ENCODE data around the gene NELFA. TPM values are rescaled to one million over a fixed set of nuclear protein-coding genes. Genes with fewer than 3 reads are reported as not detected.

The NELFA gene
- total and polyA plus RNA-seq, 2 of the 13 experiments (the other 11 are each of a cell fraction or from before 2014, with no cell fraction given): 13.3 to 18.5 TPM

DNA sequence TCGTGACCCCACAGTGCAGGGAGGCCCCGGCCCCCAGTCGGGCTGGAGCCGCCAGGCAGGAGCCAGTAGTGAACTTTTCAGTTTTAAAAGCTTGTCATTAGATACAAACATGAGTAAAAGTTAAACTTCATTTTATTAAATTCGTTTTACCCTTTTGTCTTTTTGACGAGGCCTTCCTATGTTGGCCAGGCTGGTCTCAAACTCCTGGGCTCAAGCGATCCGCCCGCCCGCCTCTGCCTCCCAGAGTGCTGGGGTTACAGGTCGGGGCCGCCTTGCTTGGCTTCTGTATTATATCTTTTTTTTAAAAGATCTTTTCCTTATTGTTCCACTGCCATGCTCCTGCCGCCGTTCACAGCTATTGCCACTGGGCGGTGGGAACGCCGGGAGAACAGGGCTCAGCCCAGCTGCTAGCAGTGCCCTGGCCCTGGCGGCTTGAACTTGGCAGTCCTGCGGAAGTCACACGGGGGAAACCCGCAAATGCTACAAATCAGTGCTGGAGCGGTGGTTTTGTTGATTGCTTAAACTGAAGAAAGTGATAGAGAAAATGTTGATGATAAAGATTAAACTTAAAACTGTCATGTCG, 968 bp upstream of the NELFA start (continued):
- TF ChIP-seq ZNF12 (CRISPR knock-in tag; IDR thresholded peaks at IDR 0.05) (no peak), RBAK (CRISPR knock-in tag; IDR thresholded peaks at IDR 0.05) (no peak), FOXA3 (CRISPR knock-in tag; IDR thresholded peaks at IDR 0.05) (no peak), KLF15 (CRISPR knock-in tag; IDR thresholded peaks at IDR 0.05; ENCODE audit: borderline replicate concordance) (no peak), ZNF564 (CRISPR knock-in tag; IDR thresholded peaks at IDR 0.05) (peak; percentile 46), RCOR2 (CRISPR knock-in tag; IDR thresholded peaks at IDR 0.05) (no peak), GABPB1 (CRISPR knock-in tag; IDR thresholded peaks at IDR 0.05) (no peak), ZBTB42 (CRISPR knock-in tag; IDR thresholded peaks at IDR 0.05) (no peak), ZNF501 (CRISPR knock-in tag; IDR thresholded peaks at IDR 0.05) (no peak), ZFP36L1 (CRISPR knock-in tag; IDR thresholded peaks at IDR 0.05) (no peak), NR2C2 (CRISPR knock-in tag; IDR thresholded peaks at IDR 0.05; ENCODE audit: borderline replicate concordance) (0 out of 2 replicates have a peak, but pooled peaks have one; percentile 1)
- TF ChIP-seq, protein P1, sequence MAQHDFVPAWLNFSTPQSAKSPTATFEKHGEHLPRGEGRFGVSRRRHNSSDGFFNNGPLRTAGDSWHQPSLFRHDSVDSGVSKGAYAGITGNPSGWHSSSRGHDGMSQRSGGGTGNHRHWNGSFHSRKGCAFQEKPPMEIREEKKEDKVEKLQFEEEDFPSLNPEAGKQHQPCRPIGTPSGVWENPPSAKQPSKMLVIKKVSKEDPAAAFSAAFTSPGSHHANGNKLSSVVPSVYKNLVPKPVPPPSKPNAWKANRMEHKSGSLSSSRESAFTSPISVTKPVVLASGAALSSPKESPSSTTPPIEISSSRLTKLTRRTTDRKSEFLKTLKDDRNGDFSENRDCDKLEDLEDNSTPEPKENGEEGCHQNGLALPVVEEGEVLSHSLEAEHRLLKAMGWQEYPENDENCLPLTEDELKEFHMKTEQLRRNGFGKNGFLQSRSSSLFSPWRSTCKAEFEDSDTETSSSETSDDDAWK (CRISPR knock-in tag; IDR thresholded peaks at IDR 0.05): no peak
- TF ChIP-seq, protein P2, sequence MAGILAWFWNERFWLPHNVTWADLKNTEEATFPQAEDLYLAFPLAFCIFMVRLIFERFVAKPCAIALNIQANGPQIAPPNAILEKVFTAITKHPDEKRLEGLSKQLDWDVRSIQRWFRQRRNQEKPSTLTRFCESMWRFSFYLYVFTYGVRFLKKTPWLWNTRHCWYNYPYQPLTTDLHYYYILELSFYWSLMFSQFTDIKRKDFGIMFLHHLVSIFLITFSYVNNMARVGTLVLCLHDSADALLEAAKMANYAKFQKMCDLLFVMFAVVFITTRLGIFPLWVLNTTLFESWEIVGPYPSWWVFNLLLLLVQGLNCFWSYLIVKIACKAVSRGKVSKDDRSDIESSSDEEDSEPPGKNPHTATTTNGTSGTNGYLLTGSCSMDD (CRISPR knock-in tag; IDR thresholded peaks at IDR 0.05): no peak
- TF ChIP-seq, protein P3, sequence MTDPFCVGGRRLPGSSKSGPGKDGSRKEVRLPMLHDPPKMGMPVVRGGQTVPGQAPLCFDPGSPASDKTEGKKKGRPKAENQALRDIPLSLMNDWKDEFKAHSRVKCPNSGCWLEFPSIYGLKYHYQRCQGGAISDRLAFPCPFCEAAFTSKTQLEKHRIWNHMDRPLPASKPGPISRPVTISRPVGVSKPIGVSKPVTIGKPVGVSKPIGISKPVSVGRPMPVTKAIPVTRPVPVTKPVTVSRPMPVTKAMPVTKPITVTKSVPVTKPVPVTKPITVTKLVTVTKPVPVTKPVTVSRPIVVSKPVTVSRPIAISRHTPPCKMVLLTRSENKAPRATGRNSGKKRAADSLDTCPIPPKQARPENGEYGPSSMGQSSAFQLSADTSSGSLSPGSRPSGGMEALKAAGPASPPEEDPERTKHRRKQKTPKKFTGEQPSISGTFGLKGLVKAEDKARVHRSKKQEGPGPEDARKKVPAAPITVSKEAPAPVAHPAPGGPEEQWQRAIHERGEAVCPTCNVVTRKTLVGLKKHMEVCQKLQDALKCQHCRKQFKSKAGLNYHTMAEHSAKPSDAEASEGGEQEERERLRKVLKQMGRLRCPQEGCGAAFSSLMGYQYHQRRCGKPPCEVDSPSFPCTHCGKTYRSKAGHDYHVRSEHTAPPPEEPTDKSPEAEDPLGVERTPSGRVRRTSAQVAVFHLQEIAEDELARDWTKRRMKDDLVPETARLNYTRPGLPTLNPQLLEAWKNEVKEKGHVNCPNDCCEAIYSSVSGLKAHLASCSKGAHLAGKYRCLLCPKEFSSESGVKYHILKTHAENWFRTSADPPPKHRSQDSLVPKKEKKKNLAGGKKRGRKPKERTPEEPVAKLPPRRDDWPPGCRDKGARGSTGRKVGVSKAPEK (CRISPR knock-in tag; IDR thresholded peaks at IDR 0.05; ENCODE audit: borderline replicate concordance): peak; percentile 18; the same call in 1 of the 2 replicates
- TF ChIP-seq, protein P4, sequence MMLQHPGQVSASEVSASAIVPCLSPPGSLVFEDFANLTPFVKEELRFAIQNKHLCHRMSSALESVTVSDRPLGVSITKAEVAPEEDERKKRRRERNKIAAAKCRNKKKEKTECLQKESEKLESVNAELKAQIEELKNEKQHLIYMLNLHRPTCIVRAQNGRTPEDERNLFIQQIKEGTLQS (CRISPR knock-in tag; IDR thresholded peaks at IDR 0.05): no peak
- TF ChIP-seq, protein P5, sequence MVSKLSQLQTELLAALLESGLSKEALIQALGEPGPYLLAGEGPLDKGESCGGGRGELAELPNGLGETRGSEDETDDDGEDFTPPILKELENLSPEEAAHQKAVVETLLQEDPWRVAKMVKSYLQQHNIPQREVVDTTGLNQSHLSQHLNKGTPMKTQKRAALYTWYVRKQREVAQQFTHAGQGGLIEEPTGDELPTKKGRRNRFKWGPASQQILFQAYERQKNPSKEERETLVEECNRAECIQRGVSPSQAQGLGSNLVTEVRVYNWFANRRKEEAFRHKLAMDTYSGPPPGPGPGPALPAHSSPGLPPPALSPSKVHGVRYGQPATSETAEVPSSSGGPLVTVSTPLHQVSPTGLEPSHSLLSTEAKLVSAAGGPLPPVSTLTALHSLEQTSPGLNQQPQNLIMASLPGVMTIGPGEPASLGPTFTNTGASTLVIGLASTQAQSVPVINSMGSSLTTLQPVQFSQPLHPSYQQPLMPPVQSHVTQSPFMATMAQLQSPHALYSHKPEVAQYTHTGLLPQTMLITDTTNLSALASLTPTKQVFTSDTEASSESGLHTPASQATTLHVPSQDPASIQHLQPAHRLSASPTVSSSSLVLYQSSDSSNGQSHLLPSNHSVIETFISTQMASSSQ (IDR thresholded peaks at IDR 0.05; ENCODE audit: low read depth): no peak
- TF ChIP-seq, protein P5 (CRISPR knock-in tag; IDR thresholded peaks at IDR 0.05; ENCODE audit: borderline replicate concordance): 0 out of 2 replicates have a peak, but pooled peaks have one; percentile 30
- TF ChIP-seq, protein P6, sequence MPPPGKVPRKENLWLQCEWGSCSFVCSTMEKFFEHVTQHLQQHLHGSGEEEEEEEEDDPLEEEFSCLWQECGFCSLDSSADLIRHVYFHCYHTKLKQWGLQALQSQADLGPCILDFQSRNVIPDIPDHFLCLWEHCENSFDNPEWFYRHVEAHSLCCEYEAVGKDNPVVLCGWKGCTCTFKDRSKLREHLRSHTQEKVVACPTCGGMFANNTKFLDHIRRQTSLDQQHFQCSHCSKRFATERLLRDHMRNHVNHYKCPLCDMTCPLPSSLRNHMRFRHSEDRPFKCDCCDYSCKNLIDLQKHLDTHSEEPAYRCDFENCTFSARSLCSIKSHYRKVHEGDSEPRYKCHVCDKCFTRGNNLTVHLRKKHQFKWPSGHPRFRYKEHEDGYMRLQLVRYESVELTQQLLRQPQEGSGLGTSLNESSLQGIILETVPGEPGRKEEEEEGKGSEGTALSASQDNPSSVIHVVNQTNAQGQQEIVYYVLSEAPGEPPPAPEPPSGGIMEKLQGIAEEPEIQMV (CRISPR knock-in tag; IDR thresholded peaks at IDR 0.05; ENCODE audit: low read depth): no peak
